ENCODE results near the gene LRBA. TPM values are rescaled to one million over a fixed set of nuclear protein-coding genes. Genes with fewer than 3 reads are reported as not detected.
"Not testable (repeated sequence)": the region's sequence is repeated elsewhere in the genome, so short reads cannot be mapped to it uniquely, and the experiment has no call there.

Gene LRBA
- total RNA-seq, 1 experiment from 2014 or later: 69.1 TPM

DNA sequence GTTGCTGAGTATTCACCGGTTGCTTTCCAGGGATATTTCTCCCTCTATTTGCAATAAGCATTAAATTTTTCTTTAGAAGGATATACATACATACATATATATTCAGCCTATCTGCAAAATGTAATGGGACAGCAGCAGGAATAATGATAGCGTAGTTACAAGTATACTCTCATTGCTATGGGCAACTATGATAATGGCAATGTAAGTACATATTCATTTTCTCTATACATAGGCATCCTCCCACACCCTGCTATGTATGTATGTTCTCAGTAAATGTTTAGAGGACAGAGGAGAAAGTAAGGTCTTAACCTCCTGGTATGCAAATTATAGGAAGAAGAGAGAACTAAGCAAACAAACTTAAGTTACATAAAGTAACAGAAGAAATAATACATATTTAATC is 452.8 kb downstream of the LRBA start:
- no peak for DNase-seq (ENCODE audit: low spot score)
- H3K4me1 Mint-ChIP-seq: no peaks in the 10 kb centered on the region
- H3K4me3 Mint-ChIP-seq: no peak overlapping the region
- no peak overlapping the region for H3K27ac Mint-ChIP-seq
- H3K9me3 Mint-ChIP-seq: peaks cover 8% of the 10 kb centered on the region
- H3K27me3 Mint-ChIP-seq (ENCODE audit: low read depth): no peaks in the 10 kb centered on the region
- H3K36me3 Mint-ChIP-seq: peaks cover 10% of the 10 kb centered on the region
- POLR2A ChIA-PET: no interaction called here
- no peak for ATAC-seq
- TF ChIP-seq, protein P1, sequence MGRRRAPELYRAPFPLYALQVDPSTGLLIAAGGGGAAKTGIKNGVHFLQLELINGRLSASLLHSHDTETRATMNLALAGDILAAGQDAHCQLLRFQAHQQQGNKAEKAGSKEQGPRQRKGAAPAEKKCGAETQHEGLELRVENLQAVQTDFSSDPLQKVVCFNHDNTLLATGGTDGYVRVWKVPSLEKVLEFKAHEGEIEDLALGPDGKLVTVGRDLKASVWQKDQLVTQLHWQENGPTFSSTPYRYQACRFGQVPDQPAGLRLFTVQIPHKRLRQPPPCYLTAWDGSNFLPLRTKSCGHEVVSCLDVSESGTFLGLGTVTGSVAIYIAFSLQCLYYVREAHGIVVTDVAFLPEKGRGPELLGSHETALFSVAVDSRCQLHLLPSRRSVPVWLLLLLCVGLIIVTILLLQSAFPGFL (CRISPR knock-in tag; IDR thresholded peaks at IDR 0.05; ENCODE audit: borderline replicate concordance): no peak
- TF ChIP-seq SOX15 (CRISPR knock-in tag; IDR thresholded peaks at IDR 0.05): no peak
- TF ChIP-seq, protein P2, sequence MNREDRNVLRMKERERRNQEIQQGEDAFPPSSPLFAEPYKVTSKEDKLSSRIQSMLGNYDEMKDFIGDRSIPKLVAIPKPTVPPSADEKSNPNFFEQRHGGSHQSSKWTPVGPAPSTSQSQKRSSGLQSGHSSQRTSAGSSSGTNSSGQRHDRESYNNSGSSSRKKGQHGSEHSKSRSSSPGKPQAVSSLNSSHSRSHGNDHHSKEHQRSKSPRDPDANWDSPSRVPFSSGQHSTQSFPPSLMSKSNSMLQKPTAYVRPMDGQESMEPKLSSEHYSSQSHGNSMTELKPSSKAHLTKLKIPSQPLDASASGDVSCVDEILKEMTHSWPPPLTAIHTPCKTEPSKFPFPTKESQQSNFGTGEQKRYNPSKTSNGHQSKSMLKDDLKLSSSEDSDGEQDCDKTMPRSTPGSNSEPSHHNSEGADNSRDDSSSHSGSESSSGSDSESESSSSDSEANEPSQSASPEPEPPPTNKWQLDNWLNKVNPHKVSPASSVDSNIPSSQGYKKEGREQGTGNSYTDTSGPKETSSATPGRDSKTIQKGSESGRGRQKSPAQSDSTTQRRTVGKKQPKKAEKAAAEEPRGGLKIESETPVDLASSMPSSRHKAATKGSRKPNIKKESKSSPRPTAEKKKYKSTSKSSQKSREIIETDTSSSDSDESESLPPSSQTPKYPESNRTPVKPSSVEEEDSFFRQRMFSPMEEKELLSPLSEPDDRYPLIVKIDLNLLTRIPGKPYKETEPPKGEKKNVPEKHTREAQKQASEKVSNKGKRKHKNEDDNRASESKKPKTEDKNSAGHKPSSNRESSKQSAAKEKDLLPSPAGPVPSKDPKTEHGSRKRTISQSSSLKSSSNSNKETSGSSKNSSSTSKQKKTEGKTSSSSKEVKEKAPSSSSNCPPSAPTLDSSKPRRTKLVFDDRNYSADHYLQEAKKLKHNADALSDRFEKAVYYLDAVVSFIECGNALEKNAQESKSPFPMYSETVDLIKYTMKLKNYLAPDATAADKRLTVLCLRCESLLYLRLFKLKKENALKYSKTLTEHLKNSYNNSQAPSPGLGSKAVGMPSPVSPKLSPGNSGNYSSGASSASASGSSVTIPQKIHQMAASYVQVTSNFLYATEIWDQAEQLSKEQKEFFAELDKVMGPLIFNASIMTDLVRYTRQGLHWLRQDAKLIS (CRISPR knock-in tag; IDR thresholded peaks at IDR 0.05; ENCODE audit: borderline replicate concordance): no peak
- no peak for TF ChIP-seq ELF4 (CRISPR knock-in tag; IDR thresholded peaks at IDR 0.05; ENCODE audit: low read depth)
- TF ChIP-seq CBFB (CRISPR knock-in tag; IDR thresholded peaks at IDR 0.05; ENCODE audit: low read depth): no peak
- CTCF ChIA-PET: no interaction called here

DNA sequence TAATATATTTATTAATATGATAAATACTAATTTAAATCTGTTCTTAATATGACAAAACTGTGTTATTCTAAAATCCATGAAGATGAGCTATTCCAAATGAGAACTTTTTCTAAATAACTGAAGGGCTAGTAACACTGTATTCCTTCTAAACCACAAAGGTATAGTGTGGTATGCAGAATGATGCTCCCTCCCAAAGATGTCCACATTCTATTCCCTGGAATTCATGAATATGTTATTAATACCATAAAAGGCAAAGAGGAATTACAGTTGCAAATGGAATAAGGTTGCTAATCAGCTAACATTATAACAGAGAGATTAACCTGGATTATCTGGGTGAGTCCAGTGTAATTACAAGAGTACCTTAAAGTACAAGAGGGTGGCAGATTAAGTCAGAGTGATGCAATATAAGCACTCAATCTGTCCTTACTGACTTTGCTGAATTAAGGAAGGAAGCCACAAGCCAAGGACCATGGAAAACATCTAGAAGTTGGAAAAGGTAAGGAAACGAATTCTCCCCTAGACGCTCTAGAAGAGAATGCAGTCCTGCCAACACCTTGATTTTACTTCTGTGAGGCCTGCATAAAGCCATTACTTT is 453.8 kb downstream of the LRBA start:
- peaks cover 10% of the 10 kb centered on the region for H3K36me3 Mint-ChIP-seq
- no peak for ATAC-seq

DNA sequence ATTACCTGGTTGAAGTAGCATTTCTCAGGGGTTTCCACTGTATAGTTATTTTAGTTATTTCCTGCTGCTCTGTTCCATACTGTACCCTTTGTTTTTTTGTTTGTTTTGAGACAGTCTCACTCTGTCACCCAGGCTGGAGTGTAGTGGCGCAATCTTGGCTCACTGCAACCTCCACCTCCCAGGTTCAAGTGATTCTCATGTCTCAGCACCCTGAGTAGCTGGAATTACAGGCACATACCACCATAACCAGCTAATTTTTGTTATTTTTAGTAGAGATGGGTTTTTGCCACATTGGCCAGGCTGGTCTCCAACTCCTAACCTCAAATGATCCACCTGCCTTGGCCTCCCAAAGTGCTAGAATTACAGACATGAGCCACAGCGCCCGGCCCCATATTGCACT is 457.3 kb downstream of the LRBA start:
- H3K27ac Mint-ChIP-seq: 0 out of 2 replicates have a peak overlapping the region, but pooled peaks have one; percentile 7
- H3K9me3 Mint-ChIP-seq; H3K4me3 Mint-ChIP-seq; POLR2A ChIA-PET; H3K27me3 Mint-ChIP-seq (ENCODE audit: low read depth); CTCF ChIA-PET; H3K4me1 Mint-ChIP-seq; ATAC-seq; DNase-seq (ENCODE audit: low spot score); H3K36me3 Mint-ChIP-seq: not testable (repeated sequence)

More for the DNA sequence above, 453.8 kb downstream of the LRBA start:
- ChIA-PET CTCF (no interaction called here), POLR2A (no interaction called here)
- no peaks in the 10 kb centered on the region for H3K27me3 Mint-ChIP-seq (ENCODE audit: low read depth)
- no peak overlapping the region for H3K27ac Mint-ChIP-seq
- no peak for DNase-seq (ENCODE audit: low spot score)
- peaks cover 8% of the 10 kb centered on the region for H3K9me3 Mint-ChIP-seq
- no peaks in the 10 kb centered on the region for H3K4me1 Mint-ChIP-seq
- no peak for TF ChIP-seq ZNF671 (CRISPR knock-in tag; IDR thresholded peaks at IDR 0.05)
- TF ChIP-seq JUN (CRISPR knock-in tag; IDR thresholded peaks at IDR 0.05): no peak
- TF ChIP-seq RORB (CRISPR knock-in tag; IDR thresholded peaks at IDR 0.05): no peak
- no peak for TF ChIP-seq NFYB (CRISPR knock-in tag; conservative IDR thresholded peaks at IDR 0.05; ENCODE audit: low read depth)
- no peak for TF ChIP-seq MXD4 (CRISPR knock-in tag; IDR thresholded peaks at IDR 0.05; ENCODE audit: borderline replicate concordance)
- no peak for TF ChIP-seq NR3C1 (CRISPR knock-in tag; conservative IDR thresholded peaks at IDR 0.05; ENCODE audit: low read depth)
- TF ChIP-seq FOXK1 (CRISPR knock-in tag; IDR thresholded peaks at IDR 0.05): no peak
- TF ChIP-seq, protein P3, sequence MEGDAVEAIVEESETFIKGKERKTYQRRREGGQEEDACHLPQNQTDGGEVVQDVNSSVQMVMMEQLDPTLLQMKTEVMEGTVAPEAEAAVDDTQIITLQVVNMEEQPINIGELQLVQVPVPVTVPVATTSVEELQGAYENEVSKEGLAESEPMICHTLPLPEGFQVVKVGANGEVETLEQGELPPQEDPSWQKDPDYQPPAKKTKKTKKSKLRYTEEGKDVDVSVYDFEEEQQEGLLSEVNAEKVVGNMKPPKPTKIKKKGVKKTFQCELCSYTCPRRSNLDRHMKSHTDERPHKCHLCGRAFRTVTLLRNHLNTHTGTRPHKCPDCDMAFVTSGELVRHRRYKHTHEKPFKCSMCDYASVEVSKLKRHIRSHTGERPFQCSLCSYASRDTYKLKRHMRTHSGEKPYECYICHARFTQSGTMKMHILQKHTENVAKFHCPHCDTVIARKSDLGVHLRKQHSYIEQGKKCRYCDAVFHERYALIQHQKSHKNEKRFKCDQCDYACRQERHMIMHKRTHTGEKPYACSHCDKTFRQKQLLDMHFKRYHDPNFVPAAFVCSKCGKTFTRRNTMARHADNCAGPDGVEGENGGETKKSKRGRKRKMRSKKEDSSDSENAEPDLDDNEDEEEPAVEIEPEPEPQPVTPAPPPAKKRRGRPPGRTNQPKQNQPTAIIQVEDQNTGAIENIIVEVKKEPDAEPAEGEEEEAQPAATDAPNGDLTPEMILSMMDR (IDR thresholded peaks at IDR 0.05): no peak
- no peak for TF ChIP-seq ZNF423 (CRISPR knock-in tag; IDR thresholded peaks at IDR 0.05)
- H3K4me3 Mint-ChIP-seq: no peak overlapping the region
